Measurements from ENCODE around the gene PSME3IP1. TPM values are rescaled to one million over a fixed set of nuclear protein-coding genes. Genes with fewer than 3 reads are reported as not detected.

The PSME3IP1 gene
- total and polyA plus RNA-seq, 9 of the 15 experiments (the other 6 are each of a cell fraction or from before 2014, with no cell fraction given), result 63.8 to 187 (median 142) TPM

DNA sequence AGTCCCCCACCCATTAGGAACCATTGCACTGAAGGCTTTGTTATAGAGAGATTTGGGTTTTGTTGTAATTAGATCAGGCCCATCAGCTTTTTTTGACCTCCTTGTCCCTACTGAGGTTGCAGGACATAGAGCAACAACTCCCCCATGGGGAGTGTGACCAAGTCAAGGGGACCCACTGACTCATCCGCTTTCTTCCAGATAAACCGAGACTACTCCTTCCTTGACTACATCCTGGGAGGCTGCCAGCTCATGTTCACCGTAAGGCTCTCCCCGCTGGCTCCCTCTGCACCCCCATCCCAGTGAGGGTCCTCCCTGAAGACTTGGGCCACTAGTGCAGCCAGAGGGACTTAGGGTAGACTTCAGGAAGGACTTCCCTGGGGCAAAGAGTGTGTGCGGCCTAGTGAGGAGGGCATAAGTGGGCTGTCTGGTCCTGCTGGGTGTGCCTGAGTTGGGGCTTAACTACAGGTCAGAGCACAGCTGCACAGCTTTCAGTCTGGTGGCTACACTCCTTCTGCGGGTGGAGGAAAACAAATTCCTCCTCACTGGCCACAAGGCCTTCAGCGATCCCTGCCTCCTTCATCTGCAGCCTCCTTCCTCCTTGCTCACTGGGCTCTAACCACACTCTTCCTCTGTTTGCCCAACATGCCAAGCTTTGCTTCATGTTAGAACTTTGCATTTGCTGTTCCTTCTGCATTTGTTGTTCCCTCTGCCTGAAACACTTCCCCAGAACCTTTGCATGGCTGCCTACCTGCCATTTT lies 62.4 kb downstream of the PSME3IP1 start (continued):
- TF ChIP-seq, protein P1, sequence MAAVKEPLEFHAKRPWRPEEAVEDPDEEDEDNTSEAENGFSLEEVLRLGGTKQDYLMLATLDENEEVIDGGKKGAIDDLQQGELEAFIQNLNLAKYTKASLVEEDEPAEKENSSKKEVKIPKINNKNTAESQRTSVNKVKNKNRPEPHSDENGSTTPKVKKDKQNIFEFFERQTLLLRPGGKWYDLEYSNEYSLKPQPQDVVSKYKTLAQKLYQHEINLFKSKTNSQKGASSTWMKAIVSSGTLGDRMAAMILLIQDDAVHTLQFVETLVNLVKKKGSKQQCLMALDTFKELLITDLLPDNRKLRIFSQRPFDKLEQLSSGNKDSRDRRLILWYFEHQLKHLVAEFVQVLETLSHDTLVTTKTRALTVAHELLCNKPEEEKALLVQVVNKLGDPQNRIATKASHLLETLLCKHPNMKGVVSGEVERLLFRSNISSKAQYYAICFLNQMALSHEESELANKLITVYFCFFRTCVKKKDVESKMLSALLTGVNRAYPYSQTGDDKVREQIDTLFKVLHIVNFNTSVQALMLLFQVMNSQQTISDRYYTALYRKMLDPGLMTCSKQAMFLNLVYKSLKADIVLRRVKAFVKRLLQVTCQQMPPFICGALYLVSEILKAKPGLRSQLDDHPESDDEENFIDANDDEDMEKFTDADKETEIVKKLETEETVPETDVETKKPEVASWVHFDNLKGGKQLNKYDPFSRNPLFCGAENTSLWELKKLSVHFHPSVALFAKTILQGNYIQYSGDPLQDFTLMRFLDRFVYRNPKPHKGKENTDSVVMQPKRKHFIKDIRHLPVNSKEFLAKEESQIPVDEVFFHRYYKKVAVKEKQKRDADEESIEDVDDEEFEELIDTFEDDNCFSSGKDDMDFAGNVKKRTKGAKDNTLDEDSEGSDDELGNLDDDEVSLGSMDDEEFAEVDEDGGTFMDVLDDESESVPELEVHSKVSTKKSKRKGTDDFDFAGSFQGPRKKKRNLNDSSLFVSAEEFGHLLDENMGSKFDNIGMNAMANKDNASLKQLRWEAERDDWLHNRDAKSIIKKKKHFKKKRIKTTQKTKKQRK (IDR thresholded peaks at IDR 0.05; ENCODE audit: borderline replicate concordance, low read depth, low read length), result no peak
- TF ChIP-seq ZNF583 (CRISPR knock-in tag; IDR thresholded peaks at IDR 0.05), result no peak
- no peak for TF ChIP-seq PCBP2 (IDR thresholded peaks at IDR 0.05; ENCODE audit: low read depth, low read length, poor library complexity, severe bottlenecking)
- no peak for TF ChIP-seq SMARCC2 (IDR thresholded peaks at IDR 0.05; ENCODE audit: low read depth)
- no peak for TF ChIP-seq PHF8 (IDR thresholded peaks at IDR 0.05; ENCODE audit: borderline replicate concordance, low read length)
- TF ChIP-seq ZNF586 (CRISPR knock-in tag; conservative IDR thresholded peaks at IDR 0.05), result no peak
- no peak for TF ChIP-seq ZNF584 (CRISPR knock-in tag; IDR thresholded peaks at IDR 0.05; ENCODE audit: low read depth)
- TF ChIP-seq HMBOX1 (IDR thresholded peaks at IDR 0.05), result peak; percentile 37; the same call in 1 of the 2 replicates
- no peak for TF ChIP-seq CCAR2 (IDR thresholded peaks at IDR 0.05; ENCODE audit: low read depth, low read length)
- peak; percentile 75; the same call in 1 of the 2 replicates for TF ChIP-seq JUND (IDR thresholded peaks at IDR 0.05; ENCODE audit: borderline replicate concordance, low read depth, low read length)
- peak; percentile 50; the same call in 1 of the 3 replicates for TF ChIP-seq JUND (tag; IDR thresholded peaks at IDR 0.05; ENCODE audit: borderline replicate concordance, low read depth, low read length)
- no peak for TF ChIP-seq ARID4B (CRISPR knock-in tag; IDR thresholded peaks at IDR 0.05)
- TF ChIP-seq BCOR (IDR thresholded peaks at IDR 0.05), result peak; percentile 71
- TF ChIP-seq ATF3 (IDR thresholded peaks at IDR 0.05), result peak; percentile 54; the same call in 1 of the 2 replicates
- TF ChIP-seq ATF3 (CRISPR knock-in tag; conservative IDR thresholded peaks at IDR 0.05), result no peak
- TF ChIP-seq GATAD2B (IDR thresholded peaks at IDR 0.05; ENCODE audit: borderline replicate concordance), result no peak
- 0 out of 2 replicates have a peak, but pooled peaks have one; percentile 17 for TF ChIP-seq HDAC2 (IDR thresholded peaks at IDR 0.05)
- TF ChIP-seq MECOM (CRISPR knock-in tag; IDR thresholded peaks at IDR 0.05), result no peak

Measured in K562 (cell line).